GM21360 (cell line): ENCODE data around the gene TMEM115.
"Not testable (repeated sequence)": the region's sequence is repeated elsewhere in the genome, so short reads cannot be mapped to it uniquely, and the experiment has no call there.

Source experiments
- ATAC-seq: cut with Tn5 transposase; IDR thresholded peaks from one replicate; pipeline ENCODE4 v1.9.1; 2021; ENCODE audit warnings: mild to moderate bottlenecking, moderate library complexity; ENCODE audit not compliant: unreplicated experiment

Gene TMEM115

DNA sequence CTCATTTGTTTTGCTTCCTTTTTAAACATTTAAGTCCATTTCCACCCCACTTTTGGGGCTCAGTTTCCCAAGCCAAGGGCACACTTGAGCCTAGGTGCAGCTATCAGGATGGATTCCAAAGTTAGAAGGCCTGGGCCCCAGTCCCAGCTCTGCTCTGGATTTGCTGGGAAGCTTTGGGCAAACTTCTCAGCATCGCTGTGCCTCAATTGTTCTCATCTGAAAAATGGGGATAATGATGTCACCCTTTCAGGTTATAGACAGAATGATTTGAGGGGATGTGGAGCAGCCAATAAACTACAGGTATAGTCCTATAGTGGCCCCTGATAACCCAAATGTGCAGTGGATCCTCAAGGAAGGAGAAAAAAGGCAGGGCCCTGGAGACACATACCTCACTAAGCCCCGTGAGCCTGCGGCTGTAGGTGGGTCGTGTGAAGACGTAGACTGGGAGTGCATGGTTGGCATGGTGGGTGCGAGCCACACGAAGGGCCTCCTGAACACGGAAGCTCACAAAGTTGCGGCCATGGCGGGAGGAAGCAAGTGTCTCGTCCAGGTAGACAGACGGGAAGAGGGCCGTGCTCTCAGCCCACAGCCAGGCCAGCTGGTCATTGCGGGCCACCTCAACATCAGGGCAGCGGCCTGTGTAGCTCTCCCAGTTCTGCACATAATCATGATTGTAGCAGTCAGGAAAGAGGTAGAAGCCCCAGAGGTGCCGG lies 40.0 kb downstream of the TMEM115 start:
- no peak for ATAC-seq

GRCh38 chr3:50318615-50319014 lies 40.7 kb downstream of the TMEM115 start:
- ATAC-seq = no peak

DNA sequence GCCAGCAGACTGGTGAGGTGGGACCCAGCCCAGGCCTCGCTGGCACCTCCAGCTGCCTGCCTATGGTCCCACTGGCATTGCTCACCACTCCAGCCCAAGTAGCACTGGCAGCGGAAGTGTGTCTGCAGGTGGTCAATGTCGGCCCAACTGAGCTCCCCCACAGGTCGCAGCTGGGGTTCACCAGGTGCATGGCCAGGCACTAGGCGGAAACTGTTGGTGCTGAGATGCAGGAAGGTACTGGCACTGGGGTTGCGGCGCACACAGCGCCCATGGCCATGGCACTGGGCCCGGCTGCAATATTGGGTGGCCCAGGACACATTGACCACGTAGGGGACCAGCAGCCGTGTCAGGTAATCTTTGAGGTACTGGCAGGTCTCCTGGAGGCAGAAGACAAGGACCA lies 41.2 kb downstream of the TMEM115 start:
- ATAC-seq = no peak

DNA sequence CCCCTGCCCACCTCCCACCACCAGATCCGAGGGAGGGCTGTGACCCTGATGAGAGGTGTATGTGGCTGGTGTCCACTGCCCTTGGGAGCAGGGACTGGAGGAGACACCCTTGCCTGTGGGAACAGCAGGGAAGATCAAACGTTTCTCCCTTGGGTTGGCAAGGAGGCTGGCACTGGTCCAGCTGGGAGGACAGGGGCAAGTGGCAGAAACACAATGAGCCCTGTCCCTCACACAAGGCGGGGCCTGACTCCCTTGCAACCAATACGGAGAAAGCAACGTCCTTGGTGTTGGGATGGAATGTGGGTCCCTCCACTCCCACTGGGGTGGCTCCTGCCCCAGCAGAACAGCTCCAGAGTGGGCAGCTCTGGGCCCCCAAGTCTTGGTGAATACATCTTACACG lies 42.0 kb downstream of the TMEM115 start:
- ATAC-seq = no peak

GRCh38 chr3:50316657-50317242 lies 42.6 kb downstream of the TMEM115 start:
- no peak for ATAC-seq

DNA sequence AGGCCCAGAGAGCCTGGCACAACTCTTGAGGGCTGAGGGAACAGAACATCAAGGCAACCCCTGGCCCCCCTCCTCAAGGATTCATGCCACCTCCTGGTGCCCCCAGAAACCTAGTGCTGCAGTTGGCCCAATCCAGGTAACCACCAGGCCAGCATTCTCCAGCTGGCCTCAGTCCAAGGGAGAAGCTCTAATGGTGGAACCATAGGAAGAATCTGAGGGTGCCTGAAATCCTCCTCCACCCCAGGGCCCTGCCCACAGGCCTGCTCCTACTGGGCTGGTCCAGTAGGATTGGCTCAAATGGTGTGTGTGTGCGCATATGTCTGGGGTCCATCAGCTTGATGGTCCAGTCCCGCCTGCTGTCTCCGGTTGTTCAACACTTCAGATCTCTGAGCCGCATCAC lies 44.5 kb downstream of the TMEM115 start:
- no peak for ATAC-seq

GRCh38 chr3:50314342-50314741 lies 45.0 kb downstream of the TMEM115 start:
- ATAC-seq = no peak

DNA sequence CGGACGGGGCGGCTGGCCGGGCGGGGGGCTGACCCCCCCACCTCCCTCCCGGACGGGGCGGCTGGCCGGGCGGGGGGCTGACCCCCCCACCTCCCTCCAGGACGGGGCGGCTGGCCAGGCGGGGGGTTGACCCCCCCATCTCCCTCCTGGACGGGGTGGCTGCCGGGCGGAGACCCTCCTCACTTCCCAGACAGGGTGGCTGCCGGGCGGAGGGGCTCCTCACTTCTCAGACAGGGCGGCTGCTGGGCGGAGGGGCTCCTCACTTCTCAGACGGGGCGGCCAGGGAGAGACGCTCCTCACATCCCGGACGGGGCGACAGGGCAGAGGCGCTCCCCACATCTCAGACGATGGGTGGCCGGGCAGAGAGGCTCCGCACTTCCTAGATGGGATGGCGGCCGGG lies 47.3 kb downstream of the TMEM115 start:
- ATAC-seq = not testable (repeated sequence)
